Activated CD4-positive, alpha-beta T cell treated with anti-CD3 and anti-CD28 coated beads, Interleukin-2, amount 50 U/mL, for 1 hour (primary cell): Measurements from ENCODE around the gene CFTR.
"Not testable (repeated sequence)": the region's sequence is repeated elsewhere in the genome, so short reads cannot be mapped to it uniquely, and the experiment has no call there.

ENCODE experiments used
- DNase-seq: peaks from one replicate; pipeline ENCODE4 v3.0.0-alpha.2; 2020

Gene CFTR

DNA sequence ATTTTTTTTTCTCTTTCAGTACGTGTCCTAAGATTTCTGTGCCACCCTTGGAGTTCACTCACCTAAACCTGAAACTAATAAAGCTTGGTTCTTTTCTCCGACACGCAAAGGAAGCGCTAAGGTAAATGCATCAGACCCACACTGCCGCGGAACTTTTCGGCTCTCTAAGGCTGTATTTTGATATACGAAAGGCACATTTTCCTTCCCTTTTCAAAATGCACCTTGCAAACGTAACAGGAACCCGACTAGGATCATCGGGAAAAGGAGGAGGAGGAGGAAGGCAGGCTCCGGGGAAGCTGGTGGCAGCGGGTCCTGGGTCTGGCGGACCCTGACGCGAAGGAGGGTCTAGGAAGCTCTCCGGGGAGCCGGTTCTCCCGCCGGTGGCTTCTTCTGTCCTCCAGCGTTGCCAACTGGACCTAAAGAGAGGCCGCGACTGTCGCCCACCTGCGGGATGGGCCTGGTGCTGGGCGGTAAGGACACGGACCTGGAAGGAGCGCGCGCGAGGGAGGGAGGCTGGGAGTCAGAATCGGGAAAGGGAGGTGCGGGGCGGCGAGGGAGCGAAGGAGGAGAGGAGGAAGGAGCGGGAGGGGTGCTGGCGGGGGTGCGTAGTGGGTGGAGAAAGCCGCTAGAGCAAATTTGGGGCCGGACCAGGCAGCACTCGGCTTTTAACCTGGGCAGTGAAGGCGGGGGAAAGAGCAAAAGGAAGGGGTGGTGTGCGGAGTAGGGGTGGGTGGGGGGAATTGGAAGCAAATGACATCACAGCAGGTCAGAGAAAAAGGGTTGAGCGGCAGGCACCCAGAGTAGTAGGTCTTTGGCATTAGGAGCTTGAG is at the start of gene CFTR:
CFTR (plus strand) TSS at position 801 of the 830 bp plus-strand sequence. CDS start 70 bp downstream, outside the sequence.
- no peak for DNase-seq

- no peak for DNase-seq
These were observed 44.3 kb upstream of the CFTR start for GRCh38 chr7:117435475-117436043.

DNA sequence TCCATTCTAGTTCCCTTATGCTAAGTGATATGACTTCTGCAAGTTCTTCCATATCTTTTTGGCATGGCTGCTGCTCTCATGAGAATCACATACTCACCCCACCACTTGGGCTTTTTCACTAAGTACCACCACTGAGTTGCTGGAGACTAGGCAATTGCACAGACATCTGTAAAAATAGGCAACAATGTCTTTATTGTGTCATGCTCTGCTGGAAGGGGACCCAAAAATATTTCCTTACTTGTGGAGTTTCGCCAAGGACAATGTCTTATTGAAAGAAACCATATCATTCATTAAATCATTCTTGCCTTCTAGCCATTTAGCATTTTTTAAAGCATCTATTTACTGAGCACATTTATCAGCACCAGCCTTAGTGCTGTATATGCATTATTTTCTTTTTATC is 35.2 kb upstream of the CFTR start:
- DNase-seq: no peak

DNA sequence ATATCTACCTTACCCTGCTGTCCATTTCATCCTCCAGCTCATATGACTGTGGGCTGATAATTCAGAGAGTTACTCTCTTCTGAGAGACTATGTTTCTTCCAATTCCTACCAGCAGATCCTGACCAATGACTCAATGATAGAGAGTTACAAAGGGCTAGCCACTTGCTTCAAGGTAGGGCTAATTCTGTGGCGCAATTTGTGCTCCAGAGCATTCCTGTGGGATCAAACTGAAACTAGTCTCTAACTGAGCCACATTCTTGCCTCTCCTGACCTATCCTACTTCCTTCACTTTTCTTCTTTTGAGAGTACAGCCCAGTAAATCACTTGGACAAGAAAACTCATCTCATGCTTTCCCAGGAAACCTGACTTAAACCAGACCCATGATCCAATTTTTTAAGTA is 34.6 kb upstream of the CFTR start:
- no peak for DNase-seq

GRCh38 chr7:117446220-117446815 is 33.5 kb upstream of the CFTR start:
- DNase-seq: no peak

DNA sequence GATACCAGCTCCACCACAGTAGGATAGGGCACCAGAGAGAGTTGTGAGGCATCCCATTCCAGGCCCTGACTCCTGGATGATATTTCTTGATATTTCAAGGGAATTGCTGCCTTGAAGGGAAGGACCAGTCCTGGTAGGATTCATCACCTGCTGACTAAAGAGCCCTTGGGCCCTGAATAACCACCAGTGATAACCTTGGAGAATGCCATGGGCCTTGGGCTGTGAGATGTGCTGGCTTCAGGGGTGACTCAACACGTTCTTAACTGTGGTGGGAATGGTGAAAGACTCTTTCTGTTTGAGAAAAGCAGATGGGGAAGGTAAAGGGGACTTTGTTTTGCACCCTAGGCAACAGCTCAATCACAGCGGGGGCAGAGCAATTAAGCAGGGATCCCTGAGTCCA is 31.2 kb upstream of the CFTR start:
- no peak for DNase-seq

DNA sequence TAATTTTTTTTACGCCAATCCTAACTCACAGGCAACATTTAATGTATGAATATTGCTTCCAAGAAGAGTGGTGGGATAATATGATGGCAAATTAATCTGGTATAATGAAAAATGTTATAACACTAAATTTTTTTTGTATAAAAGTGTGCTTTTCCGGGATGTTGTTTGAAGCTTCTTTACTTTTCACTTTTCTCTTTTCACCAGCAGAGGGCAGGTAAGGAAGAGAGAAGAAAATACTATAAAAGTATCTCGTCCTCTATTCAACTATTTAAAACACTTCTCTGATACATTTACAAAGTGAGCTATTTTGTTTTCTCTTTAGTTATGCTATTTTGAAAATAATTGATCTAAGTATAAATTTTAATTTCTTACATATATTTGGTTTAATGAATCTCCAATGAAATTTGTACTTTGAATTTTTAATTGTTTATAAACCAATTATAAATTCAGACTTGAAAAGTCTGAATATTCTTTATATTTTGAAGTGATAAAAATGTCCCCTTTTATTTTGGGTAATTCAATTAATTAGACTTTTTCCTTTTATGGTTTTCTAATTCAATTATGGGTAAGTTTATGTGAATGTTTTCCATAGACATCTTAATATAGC is 20.7 kb upstream of the CFTR start:
- DNase-seq: no peak

DNA sequence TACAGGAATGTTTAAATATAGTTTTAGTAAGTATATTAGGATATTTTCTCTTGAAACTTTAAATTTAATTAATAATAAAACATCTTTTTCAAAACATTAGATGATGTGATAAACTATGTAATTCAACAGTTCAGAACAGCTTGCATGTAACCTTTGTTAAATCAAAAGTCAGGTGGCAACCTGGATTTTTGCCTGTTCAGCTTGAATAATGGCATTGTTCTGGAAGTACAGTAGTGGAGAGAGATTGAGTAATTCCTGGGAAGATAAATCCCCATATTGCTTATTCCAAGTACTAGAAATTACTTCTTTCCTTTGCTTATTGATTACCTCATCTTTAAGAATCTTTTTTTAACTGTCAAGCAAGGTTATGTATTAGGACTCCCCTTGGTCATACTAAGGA is 20.1 kb upstream of the CFTR start:
- no peak for DNase-seq

DNA sequence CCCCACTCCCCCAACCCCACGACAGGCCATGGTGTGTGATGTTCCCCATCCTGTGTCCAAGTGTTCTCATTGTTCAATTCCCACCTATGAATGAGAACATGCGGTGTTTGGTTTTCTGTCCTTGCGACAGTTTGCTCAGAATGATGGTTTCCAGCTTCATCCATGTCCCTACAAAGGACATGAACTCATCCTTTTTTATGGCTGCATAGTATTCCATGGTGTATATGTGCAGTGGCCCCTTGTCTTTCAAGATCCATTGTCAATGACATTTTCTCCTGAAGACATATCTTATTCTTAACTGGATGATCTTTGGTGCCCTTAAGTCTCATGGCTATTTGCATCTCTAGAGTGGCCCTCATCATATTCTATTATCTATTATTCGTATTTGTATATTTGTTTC is 19.0 kb upstream of the CFTR start:
- not testable (repeated sequence) for DNase-seq

- no peak for DNase-seq
These were observed 11.7 kb upstream of the CFTR start for GRCh38 chr7:117468174-117468573.

DNA sequence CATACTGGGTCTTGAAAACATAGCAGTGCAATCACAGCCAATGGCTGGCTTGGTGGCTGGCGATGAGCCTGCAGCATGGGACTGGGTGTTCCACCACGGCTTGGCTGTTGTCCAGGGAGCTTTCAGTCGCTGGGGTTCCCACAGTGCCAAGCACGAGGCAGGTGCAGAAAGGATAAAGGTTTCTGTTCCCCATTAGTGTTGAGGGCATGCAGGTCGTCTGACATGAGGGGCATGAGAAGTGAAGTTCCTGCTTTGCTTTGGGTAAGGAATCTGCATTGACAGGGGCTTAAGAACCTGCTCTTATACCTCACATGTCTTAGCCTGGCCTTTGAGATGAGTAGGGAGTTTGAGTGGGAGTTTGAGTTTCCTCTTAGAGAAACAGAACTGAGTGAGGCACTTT is 9.0 kb upstream of the CFTR start:
- no peak for DNase-seq

DNA sequence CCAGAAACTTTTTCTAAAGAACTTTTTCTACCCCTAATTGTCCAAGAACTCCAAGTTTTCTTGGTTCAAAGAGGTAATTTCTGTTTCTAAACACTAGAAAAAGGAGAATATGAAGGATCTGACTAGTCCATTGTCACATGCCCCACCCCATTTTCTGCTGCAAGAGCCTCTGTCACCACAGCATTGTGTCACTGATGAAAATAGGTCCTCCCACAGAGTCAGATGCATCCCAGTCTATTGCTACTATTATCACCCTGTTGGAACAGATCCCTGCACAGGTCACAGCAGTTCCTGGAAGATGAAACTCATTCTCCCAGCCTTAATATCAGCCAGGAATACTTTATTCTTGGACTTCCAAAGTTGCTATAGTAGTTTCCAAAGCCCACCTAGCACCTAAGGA is 7.5 kb upstream of the CFTR start:
- no peak for DNase-seq

- no peak for DNase-seq
These were observed 3.1 kb upstream of the CFTR start for GRCh38 chr7:117476557-117477215.

GRCh38 chr7:117478836-117479224 is 995 bp upstream of the CFTR start:
- DNase-seq: no peak

DNA sequence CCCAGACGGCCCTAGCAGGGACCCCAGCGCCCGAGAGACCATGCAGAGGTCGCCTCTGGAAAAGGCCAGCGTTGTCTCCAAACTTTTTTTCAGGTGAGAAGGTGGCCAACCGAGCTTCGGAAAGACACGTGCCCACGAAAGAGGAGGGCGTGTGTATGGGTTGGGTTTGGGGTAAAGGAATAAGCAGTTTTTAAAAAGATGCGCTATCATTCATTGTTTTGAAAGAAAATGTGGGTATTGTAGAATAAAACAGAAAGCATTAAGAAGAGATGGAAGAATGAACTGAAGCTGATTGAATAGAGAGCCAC is 184 bp downstream of the CFTR start:
- no peak for DNase-seq

DNA sequence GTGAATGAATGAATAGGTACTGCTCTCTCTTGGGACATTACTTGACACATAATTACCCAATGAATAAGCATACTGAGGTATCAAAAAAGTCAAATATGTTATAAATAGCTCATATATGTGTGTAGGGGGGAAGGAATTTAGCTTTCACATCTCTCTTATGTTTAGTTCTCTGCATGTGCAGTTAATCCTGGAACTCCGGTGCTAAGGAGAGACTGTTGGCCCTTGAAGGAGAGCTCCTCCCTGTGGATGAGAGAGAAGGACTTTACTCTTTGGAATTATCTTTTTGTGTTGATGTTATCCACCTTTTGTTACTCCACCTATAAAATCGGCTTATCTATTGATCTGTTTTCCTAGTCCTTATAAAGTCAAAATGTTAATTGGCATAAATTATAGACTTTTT is 1.2 kb downstream of the CFTR start:
- no peak for DNase-seq

DNA sequence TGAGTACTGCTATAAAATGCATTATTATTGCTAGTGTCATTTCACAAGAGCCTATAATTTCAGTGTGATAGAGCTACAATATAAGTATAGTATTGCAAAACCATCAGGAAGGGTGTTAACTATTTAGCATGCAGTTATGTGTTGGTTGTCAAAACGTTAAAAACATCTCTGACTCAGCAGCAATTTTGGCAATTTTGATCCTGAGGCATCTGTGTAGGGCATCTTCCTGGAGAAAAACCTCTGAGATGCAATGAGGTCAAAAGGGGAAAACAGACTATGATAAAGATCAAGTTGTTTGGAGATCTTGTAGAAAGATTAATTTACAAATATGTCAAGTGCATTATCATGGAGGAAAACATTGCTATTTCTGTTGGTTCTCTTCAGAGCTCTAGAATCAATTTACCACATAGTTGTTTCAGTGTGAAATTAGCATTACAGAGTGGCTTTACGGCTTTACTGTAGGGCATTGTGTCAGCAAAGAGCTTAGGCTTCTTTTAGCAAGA is 5.3 kb downstream of the CFTR start:
- no peak for DNase-seq

- no peak for DNase-seq
These were observed 9.2 kb downstream of the CFTR start for GRCh38 chr7:117489016-117489415.

DNA sequence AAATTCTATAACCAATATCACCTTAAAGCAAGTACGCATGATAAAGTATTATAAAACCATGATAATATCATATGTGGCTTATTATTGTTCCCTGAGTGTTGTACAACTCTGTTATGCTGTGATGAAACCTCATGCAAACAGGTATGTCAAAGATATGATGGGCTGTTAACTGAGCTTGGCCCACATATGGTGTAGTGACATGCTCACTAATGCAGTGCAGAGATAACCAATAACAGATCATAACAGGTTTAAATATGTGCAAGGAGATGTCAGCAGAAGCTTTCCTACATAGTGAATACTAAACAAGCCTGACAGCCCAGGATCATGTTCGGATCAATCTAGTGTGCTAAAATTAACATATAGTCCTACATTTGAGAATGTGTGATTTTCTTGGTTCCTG is 9.6 kb downstream of the CFTR start:
- DNase-seq: no peak

DNA sequence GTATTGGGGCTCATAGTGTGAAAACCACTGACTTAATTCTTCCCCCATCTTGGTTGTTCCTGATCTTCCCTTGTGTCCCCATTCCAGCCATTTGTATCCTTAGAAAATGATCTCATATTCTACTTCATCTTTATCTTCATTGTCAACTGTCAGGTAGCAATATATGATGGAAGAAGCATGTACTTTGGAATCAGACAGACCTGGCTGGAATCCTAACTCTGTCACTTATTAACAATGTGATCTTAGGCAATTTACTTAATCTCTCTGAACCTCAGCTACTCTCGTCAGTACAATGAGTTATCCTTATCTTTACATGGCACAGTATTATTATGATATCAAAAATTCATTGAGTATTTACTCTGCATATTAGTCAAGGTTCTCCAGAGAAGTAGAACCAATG is 10.1 kb downstream of the CFTR start:
- DNase-seq: no peak

- no peak for DNase-seq
These were observed 12.8 kb downstream of the CFTR start for GRCh38 chr7:117492649-117493048.

GRCh38 chr7:117493460-117493859 is 13.6 kb downstream of the CFTR start:
- DNase-seq: no peak

- no peak for DNase-seq
These were observed 15.5 kb downstream of the CFTR start for GRCh38 chr7:117495308-117495707.
